ENCODE data around the gene HLCS.

The HLCS gene

DNA sequence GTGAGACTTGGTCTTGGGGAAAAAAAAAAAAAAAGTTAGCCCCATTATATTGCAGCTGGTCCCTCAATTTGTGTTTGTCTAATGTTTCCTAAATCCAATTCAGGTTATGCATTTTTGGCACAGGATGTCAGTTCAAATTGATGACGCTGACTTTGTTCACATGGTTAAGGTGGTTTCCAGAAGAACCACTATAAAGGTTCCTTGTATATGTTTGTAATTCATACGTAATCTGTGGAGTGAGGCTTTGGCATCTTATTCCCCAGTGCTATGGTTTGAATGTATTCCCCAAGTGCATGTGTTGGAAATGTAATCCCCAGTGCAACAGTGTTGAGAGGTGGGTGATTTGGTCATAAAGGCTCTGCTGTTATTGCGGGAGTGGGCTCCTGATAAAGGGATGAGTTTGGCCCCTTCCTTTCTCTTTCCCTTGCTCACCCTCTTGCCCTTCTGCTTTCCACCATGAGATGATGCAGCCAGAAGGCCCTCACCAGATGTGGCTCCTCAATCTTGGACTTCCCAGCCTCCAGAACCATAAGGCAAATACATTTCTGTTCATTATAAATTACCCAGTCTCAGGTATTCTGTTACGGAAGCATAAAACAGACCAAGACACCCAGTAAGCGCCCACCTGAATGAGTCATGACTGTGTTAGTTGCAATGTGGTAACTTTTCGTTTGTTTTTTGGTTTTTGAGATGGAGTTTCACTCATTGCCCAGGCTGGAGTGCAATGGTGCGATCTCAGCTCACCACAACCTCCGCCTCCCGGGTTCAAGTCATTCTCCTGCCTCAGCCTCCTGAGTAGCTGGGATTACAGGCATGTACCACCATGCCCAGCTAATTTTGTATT is 19.5 kb upstream of the HLCS start:
- DNase-seq, result no peak

DNA sequence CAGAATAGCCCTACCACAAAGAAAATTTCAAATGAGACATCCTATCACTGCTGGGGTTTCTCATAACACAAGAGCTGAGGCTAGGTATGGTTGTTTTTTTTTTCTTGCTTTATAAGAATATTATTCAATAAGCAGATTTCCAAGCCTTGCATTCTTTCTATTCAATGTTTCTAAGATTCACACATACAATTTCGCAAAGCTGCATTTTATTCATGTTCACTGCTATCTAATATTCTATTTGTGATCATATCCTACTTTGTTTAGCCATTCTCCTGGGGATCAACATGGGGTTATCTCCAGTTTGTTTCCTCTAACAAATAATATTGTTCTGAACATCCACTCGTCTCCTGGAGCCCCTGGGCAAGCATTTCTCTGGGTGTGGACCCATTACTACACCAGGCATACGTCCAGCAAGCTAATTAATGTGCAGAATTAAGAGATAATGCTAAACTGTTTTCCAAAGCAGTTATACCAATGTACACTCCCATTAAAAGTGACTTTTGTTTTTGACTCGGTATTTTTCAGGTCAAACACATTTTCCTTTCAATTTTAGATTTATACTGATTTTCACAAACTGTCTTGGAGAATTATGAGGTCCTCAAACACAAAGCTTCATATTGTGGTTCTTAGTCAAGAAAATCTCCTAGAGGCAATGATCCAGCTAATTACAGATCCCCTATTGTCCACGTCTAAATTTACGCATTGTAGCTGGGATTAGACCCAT is 15.7 kb upstream of the HLCS start:
- DNase-seq, result no peak

DNA sequence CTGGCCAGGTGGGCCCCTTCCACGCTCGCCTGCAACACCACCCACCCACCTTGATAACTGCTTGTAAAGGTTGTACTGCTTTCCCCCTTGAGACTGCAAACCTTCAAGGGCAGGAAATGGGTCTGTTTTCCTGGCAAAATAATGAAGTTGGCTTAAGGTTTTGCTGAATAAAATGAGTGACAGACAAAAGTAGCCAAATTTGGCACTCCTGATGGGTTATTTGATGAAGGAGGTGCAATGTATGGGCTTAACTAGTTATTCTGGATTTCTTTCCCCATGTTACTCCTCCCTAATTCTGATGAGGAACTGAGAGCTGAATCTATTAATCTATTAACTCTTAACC is 14.6 kb upstream of the HLCS start:
- no peak for DNase-seq

DNA sequence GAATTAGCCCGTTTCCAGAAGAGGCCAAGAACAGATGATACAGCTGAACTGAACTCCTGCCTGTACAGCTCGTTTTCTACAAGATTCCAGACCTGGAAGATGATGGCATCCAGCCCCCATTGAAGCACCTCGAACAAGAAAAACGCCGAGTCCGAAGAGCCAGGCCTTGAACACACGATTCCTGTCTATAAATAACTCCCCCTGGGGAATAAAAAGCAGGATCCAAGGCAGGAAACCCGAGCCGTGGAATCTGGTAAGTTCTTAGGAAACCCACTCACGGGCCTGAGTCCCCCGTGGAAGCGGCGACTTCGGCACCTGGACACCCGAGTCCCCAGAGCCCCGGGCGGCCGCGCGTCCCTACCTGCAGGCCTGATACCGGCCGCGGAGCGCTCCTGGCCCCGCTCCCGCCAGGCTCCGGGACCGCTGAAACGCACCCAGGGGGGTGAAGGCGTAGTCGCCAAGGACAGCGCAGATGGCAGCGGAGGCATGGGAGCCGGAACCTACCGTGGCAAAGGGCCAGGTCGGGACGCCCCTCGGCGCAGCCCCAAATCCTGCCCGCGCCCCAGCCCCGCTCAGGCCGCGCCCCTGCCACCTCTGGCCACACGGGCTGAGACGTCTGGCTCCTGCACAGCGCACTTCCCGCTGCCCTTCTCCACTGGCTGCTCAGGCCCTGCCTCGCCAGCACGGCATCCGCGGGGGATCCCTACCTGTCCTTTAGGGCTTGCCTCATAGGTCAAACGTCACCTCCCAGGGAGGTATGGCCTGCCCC is 14.0 kb upstream of the HLCS start:
- no peak for DNase-seq

DNA sequence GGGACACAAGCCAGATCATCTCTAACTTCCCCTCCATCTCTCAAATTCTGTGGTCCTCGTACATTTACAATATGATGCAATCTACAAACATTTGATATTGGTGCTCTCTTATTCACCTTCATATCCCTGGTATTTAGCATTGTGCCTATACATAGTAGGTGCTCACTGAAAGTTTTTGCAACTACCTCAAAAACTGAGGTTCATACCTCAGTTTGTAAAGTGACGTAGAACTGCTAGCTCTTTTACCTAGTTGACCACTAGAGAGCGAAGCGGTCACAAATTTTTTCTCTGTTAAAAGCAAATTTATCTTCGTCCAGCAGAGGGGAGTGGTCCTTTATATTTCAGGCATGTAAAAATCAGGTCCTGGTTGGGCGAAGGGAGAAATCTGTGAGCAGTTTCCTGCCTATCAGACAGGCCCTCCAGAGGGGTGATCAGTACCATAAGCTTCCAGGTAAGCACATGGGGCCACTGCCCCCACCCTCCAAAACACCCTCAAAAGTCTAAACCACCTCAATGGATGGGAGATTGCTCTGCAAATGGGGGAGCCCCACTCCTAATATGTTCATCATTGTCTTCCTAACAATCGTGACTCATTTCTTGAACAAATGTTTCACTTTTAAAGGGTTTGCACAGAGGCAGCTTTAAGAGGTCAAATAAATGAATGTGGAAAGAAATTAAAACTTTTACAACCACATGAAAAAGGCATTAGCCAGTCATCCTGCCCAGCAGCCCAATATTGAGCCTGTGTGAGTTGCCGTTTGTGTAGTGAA is 10.6 kb upstream of the HLCS start:
- DNase-seq, result peak; percentile 74

DNA sequence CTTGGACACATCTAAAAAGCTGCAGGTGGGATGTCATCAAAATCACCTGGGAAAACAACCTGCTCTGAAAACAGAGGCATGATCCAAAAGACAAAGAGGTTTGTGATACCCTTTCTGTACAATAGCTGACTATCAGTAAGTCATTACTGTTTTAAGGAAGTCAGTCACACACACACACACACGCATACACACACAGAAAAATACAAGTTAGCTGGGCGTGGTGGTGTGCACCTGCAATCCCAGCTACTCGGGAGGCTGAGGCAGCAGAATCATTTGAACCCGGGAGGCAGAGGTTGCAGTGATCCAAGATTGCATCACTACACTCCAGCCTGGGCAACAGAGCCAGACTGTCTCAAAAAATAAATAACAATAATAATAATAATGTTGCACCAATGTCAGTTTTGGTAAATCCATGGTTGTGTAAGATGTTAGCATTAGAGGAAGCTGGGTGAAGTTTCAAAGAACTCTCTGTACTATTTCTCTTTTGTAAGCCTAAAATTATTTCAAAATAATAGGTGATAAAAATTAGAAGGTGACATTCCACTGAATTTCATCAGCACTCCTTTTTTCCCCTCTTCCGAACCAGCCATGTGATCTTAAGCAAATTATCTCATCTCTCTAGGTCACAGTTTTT is 9.9 kb upstream of the HLCS start:
- DNase-seq, result no peak

DNA sequence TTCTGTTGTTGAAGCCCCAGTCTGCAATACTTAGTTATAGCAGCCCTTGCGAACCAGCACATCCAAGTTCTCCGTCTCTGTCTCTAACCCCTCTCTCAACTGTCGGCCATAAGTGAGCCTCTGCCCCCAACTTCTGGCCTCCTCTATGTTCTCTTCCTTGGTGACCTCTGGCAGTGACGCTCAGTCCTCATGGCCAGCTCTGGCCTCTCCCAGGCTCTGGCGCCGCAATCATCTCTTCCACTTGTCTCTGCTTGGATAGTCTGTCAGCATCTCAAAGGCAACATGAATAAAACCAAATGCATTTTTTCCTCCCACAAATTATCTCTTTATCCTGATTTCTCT is 8.4 kb upstream of the HLCS start:
- DNase-seq, result no peak

DNA sequence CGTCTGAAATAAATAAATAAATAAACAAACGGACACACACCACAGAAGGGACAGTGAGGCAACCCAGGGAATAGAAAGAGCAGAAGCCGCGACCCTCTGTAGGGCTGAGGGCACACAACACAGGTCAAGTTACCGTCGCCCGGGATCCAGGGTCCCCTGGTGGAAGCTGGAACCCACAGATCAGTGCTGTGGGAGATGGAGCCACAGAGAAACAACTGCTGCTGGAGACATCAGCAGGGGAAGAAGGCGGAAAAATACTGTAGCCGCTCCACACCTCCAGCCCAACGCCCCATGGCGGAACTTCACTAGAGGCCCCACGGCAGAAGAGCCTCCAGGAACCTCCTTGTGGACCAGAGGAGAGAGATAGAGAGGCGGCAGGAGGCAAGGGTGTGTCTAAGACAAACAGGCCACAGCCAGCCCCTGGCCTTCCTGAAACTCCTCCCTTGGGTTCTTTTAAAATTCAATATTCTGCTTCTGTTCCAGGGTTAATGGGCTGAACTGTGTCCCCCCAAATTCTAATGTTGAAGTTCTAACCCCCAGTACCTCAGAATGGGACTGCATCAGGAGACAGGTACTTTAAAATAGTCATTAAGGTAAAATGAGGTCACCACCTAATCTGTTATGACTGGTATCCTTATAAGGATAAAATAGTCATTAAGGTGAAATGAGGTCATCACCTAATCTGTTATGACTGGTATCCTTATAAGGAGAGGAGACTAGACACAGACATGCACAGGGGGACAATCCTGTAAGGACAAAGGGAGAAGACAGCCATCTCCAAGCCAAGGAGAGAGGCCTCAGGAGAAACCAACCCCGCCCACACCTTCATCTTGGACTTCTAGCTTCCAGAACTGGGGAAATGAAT is 7.7 kb upstream of the HLCS start:
- DNase-seq, result no peak

DNA sequence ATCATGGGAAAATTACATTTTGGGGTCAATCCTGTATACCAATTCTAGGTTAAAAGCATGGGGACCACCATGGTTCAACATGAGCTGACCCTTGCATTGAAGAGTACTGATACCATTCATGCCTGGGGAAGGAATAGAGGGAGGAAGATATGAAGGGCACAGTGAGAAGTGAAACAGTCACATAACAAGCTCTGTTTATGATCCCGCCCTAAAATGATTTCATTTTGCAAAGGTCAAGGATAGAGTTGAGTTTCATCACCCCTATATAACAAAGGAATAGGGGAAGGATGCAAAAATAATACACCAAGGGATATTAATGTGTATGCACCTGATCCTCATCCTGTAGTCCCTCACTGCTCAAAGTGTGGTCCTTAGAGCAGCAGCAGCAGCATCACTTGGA is 2.5 kb upstream of the HLCS start:
- no peak for DNase-seq

DNA sequence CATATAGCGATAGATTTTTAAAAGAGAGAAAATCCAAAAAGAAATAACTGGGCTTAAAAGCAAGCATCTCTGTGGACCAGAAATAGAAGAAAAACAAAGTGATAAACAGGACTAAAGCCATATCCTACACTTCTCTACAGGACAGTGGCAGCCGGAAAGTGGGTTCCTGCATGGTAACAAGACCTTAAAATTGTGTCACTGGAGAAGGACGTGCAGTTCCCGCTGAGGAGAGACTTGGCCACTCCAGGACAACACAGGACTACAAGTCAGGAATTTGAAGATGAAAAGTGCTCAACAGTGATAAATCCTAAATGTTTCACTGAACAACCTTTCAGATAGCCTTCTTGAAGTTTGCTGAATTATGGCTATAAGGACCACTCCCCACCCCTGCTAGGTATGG is 1.9 kb upstream of the HLCS start:
- DNase-seq, result no peak

DNA sequence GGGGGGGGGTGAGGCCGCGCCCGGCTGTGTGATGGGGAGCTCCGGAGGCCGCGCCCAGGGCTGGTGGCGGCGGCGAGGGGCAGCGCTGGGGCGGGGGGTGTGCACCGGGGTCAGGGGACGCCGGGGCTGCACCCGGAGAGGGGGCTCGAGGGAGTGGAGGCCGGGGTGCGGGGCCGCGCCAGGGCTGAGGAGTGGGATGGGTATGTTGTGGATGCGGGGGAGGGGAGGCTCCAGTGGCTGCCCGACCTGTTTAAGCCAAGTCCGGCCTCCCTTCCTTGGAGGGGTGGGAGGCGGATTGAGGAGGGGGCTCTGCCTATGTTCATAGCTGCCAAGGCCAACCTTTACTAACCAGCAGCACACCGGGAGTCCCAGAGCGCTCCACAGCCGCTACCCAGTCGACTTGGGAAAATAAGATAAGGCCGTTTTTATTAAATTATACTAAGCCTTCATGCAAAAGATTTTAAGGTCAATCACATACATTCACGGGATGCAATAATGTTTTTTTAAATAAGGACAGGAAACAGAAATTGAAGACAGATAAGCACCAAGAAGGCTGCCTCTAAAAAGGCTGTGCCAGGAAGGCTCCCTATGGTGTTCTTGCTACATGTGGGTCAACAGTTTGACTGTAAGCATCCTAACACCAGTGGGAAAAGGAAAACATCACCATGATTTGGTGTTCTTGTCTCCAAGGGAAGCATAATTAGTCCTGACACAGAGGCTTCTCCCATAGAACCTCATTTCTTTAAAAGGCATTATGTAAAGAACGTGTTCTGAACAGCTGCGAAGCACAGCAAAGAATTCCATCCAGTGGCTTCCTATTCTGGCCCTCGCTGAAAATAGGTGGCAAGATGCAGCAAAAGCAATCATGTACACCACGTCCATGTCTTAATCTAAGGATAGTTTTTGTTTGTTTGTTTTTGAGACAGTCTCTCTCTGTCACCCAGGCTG is 626 bp upstream of the HLCS start:
- DNase-seq, result no peak

DNA sequence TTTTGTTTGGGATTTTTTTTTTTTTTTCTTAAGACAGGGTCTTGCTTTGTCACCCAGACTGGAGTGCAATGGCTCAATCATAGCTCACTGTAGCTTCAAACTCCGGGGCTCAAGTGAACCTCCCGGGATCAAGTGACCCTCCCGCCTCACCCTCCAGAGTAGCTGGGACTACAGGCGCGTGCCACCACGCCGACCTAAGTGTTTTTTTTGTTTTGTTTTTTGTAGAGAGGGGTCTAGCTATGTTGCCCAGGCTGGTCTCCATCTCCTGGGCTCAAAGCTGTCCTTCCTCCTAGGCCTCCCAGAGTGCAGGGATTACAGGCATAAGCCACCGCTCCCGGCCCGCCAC is 776 bp downstream of the HLCS start:
- DNase-seq, result no peak

DNA sequence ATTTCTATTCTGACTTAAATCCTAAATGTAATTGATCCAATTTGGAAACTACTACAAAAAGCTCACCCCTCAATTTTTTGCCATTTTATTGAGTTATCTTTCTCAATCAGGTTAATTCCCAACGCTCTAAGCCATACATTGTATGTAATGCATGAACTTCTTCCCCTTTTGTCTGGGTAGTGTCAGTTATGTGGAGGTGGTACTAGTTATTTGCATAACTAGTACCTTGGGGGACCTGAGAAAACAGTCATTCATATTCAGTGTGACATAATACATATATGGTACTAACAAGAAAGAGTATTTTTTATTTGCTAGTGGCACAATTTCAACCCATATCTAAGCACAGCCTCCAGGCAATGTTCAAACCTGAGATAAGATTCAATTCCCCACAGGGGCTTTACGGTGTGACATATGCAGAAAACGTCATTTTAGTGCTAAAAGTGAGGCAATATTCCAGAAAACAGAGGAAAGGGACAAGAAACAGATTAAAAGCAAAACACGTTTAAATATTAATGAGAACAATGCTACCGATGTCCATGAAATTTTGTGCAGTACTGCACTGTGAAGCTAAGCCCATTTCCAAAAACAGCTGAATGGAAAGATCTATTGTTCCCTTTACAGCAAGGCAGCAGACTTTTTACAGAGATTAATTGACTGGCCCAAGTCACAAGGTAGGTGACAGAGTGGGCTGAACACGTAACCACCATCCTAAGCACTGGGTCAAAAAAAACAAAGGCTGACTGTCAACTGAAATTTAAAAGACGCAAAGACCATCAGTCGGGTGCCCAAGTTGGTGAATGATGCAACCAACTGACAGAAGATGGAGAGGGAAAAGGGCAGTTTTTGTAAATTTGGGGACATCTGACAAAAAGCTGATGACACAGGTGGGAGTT is 1.4 kb downstream of the HLCS start:
- DNase-seq, result no peak

DNA sequence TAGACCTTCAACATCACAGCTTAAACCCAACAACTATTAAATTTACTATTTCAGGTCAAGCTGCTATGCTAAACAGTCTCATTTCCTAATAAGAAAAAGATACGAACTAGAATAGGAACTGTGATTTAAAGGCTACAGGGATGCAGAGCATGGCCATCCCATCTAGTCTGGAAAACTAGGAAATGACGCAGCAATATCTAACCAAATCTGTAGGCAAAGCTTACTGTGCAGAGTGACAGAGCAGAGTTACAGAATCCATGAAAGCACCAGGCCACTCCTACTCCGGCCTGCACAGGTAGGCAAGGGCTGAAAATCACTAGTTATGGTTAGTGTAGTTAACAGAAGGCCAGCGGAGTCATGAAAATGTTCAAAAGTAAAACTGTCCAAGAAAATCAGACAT is 2.1 kb downstream of the HLCS start:
- DNase-seq, result no peak

DNA sequence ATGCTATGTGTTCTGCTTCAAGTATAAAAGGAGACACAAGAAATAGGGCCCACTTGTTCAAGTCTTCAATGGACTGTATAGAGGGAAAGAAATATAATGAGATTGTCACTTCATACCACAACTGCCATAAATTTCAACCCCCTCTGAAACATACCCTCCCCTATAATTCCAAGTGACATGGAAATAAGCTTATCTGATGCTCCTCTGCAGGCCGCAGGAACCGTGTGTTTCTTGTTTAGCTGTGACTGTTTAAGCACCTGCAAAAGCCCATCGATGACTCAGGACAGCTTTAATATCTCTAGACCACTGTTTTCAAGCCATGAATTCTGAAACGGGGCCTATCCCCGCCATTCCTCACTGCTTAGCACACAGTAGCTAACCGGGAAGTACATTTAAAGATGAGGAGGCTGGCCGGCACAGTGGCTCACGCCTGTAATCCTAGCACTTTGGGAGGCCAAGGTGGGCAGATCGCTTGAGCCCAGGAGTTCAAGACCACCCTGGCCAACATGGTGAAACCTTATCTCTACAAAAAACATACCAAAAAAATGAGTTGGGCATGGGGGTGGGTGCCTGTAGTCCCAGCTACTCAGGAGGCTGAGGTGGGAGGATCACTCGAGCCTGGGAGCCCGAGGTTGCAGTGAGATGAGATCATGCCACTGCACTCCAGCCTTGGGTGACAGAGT is 4.2 kb downstream of the HLCS start:
- DNase-seq, result no peak

DNA sequence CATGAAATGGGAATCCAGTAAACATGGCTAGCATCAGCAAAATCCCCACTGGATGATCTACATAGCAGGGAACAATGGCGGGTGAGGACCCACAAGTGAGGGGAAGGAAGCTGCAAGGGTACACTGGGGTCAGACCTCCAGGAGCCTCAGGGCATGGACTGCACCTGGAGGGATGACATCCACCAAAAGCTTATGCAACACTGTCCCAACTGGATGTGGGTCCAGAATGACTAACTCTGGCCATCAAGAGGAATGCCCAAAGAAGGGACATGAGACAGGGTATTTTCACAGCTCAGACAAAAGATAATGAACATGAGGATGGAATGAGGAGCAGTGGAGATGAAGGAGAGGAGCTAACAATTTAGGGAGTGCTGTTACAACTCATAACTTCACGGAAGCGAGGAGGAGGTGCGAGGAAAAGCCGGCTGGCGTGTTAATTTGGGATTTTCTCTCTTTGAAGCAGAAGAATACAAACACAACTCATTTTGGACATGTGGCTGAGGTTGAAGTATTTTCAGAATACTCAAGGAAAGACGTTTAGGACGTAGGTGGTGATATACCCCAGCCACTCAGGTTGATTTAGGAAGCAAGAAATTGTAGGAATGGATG is 5.7 kb downstream of the HLCS start:
- DNase-seq, result no peak

DNA sequence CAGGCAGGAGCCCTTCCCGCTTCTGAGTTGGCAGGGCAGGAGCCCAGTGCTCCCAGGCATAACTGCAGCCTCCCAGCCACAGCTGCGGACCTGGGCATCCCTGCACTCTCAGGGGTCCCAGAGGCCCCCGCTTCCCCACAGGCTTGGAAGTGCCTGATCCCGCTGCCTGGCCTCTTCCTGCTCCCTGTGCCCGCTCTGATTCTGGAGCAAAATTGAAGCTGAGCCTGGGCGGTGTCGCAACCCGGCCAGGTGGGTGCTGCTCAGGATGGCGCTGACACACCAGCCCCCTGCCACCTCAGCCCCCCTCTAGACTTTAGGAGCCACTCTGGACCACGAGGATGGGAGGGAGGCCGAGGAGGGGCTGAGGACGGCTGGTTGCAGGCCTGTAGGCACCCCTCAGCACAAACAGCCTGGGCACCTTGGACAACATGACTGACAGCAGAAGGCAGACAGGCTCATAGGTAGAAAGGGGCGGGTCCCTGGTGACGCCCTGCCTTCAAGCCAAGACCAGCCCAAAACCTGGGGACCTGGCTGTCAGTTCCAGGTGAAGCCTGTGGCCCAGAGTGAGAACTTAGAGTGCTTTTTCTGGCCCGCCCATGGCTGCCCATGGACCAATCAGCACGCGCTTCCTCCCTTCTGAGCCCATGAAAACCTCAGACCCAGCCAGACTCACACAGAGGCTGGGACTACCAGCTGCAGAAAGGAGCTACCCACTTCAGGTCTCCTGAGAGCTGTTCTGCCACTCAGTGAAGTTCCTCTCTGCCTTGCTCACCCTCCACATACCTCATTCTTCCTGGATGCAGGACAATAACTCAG is 7.2 kb downstream of the HLCS start:
- DNase-seq, result no peak

DNA sequence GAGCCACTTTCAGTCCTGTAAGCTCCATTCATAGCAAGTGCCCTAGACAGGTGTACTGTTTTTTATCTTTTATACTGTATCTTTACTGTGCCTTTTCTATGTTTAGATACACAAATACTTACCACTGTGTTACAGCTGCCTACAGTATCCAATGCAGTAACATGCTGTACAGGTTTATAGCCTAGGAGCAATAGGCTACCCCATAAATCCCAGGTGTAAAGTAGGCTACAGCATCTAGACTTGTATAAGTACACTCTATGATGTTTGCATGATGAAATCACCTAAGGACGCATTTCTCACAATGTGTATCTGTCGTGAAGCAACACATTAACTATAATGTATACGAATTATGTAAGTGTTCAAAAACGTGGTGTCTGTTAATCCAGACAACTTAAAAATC is 10.7 kb downstream of the HLCS start:
- no peak for DNase-seq
